Retinal pigment epithelial cell (primary cell): ENCODE measurements around the gene ZNF764.

Source experiments
- DNase-seq: peaks from one replicate; pipeline ENCODE4 v3.0.0-alpha.2; 2010; ENCODE audit warnings: low read depth
- H3K4me3 ChIP-seq: 2 replicates; pipeline ENCODE4 v1.5.1; 2011; ENCODE audit warnings: mild to moderate bottlenecking, low read length, control low read depth, moderate library complexity
- CTCF ChIP-seq: conservative IDR thresholded peaks from 2 replicates; pipeline ENCODE4 v1.5.1; 2011; ENCODE audit warnings: low read depth, low read length, control low read depth, inconsistent platforms

The ZNF764 gene

GRCh38 chr16:30530163-30531037 lies 27.8 kb downstream of the ZNF764 start:
- no peak for DNase-seq
- no peak overlapping the region for H3K4me3 ChIP-seq
- no peak for TF ChIP-seq CTCF

- no peak overlapping the region for H3K4me3 ChIP-seq
- TF ChIP-seq CTCF, result no peak
- no peak for DNase-seq
These were observed 29.2 kb downstream of the ZNF764 start for GRCh38 chr16:30528799-30529457.

- TF ChIP-seq CTCF, result no peak
- no peak for DNase-seq
- peak overlapping the region; percentile 30 for H3K4me3 ChIP-seq
These were observed 30.5 kb downstream of the ZNF764 start for GRCh38 chr16:30527635-30528178.

- peak; percentile 92 for DNase-seq
- TF ChIP-seq CTCF, result peak; percentile 34
- H3K4me3 ChIP-seq, result peak overlapping the region; percentile 60
These were observed 31.1 kb downstream of the ZNF764 start for GRCh38 chr16:30526823-30527634.

GRCh38 chr16:30526137-30526822 lies 31.9 kb downstream of the ZNF764 start, which contains the start of gene ZNF768:
Gene ZNF768, minus strand, starts transcription at chr16:30526566. Its CDS starts 153 bp downstream, at chr16:30526413.
- DNase-seq, result no peak
- no peak for TF ChIP-seq CTCF
- H3K4me3 ChIP-seq, result peak within 1 kb of the TSS; percentile 60

GRCh38 chr16:30525844-30526136 lies 32.4 kb downstream of the ZNF764 start:
- peak overlapping the region; percentile 60 for H3K4me3 ChIP-seq
- TF ChIP-seq CTCF, result no peak
- no peak for DNase-seq
